CD14-positive monocyte (primary cell): Measurements from ENCODE around the gene STK33. TPM values are rescaled to one million over a fixed set of nuclear protein-coding genes. Genes with fewer than 3 reads are reported as not detected.

Experiments
- DNase-seq, 3 donors: peaks; one replicate each; pipeline ENCODE4 v3.0.0-alpha.2; 2011 to 2022
- H2AFZ ChIP-seq: 2 replicates; pipeline ENCODE4 v1.6.0; 2012; ENCODE audit warnings: mild to moderate bottlenecking, low read depth, low read length, inconsistent platforms; ENCODE audit not compliant: insufficient read depth, poor library complexity, severe bottlenecking
- H3K27ac ChIP-seq, 2 donors: 1 replicate in 1 of 2; 2 replicates in 1 of 2; pipeline ENCODE4 v1.5.1; 2012 to 2013; ENCODE audit warnings: low read length in 2 of 2, control low read depth in 1 of 2, inconsistent platforms in 1 of 2, low read depth in 1 of 2, mild to moderate bottlenecking in 1 of 2
- H3K27me3 ChIP-seq, 2 donors: one replicate each; pipeline versions ENCODE4 v1.6.0 to v1.6.1; 2011 to 2013; ENCODE audit warnings: low read length in 2 of 2; ENCODE audit not compliant: control insufficient read depth in 2 of 2, insufficient read depth in 2 of 2
- H3K36me3 ChIP-seq, 2 donors: replicated peaks in 1 of 2; 1 replicate in 1 of 2; 2 replicates in 1 of 2; pipeline versions ENCODE4 v1.5.1 to v1.6.1; 2012 to 2013; ENCODE audit warnings: low read length in 2 of 2, control low read depth in 1 of 2, inconsistent platforms in 1 of 2, mild to moderate bottlenecking in 1 of 2; ENCODE audit not compliant: insufficient read depth in 2 of 2, control insufficient read depth in 1 of 2
- H3K4me1 ChIP-seq, 2 donors: 1 replicate in 1 of 2; 2 replicates in 1 of 2; pipeline versions ENCODE4 v1.5.1 to v1.6.1; 2012 to 2013; ENCODE audit warnings: low read length in 2 of 2, control low read depth in 1 of 2, inconsistent platforms in 1 of 2, mild to moderate bottlenecking in 1 of 2, moderate library complexity in 1 of 2; ENCODE audit not compliant: insufficient read depth in 2 of 2, control insufficient read depth in 1 of 2
- H3K4me2 ChIP-seq: replicated peaks from 2 replicates; pipeline ENCODE3; 2012; ENCODE audit warnings: low read length, moderate library complexity, mild to moderate bottlenecking; ENCODE audit not compliant: poor library complexity, severe bottlenecking; ENCODE audit errors: extremely low read depth
- H3K4me3 ChIP-seq, 3 experiments: fragments of 200-600 bp in 1 of 3; sonication (generic) in 1 of 3; replicated peaks in 1 of 3; 1 replicate in 2 of 3; 2 replicates in 1 of 3; pipeline ENCODE4 v1.5.1; 2011 to 2013; ENCODE audit warnings: low read length in 3 of 3, mild to moderate bottlenecking in 3 of 3, control low read depth in 2 of 3, low read depth in 2 of 3, inconsistent platforms in 1 of 3, moderate library complexity in 1 of 3
- H3K79me2 ChIP-seq: 2 replicates; pipeline ENCODE4 v1.6.0; 2012; ENCODE audit warnings: mild to moderate bottlenecking, control low read depth, inconsistent platforms, low read length, moderate library complexity; ENCODE audit not compliant: insufficient read depth
- H3K9ac ChIP-seq: 2 replicates; pipeline ENCODE4 v1.6.0; 2017; ENCODE audit warnings: low read length, mild to moderate bottlenecking; ENCODE audit not compliant: insufficient read depth, poor library complexity, severe bottlenecking
- H3K9me3 ChIP-seq, 2 donors: replicated peaks in 1 of 2; 1 replicate in 1 of 2; 2 replicates in 1 of 2; pipeline versions ENCODE4 v1.5.1 to v1.6.1; 2012 to 2013; ENCODE audit warnings: low read length in 2 of 2, control low read depth in 1 of 2; ENCODE audit not compliant: control insufficient read depth in 1 of 2, insufficient read depth in 1 of 2
- H4K20me1 ChIP-seq: 2 replicates; pipeline ENCODE4 v1.6.0; 2012; ENCODE audit warnings: mild to moderate bottlenecking, low read length, control low read depth, moderate library complexity; ENCODE audit not compliant: insufficient read depth
- H3K27ac Mint-ChIP-seq, 7 donors: one replicate each; pipeline ENCODE4 v1.8.0; 2020; ENCODE audit warnings: mild to moderate bottlenecking in 7 of 7, mixed read lengths in 7 of 7, moderate library complexity in 6 of 7, inconsistent platforms in 2 of 7
- H3K27me3 Mint-ChIP-seq, 3 donors: one replicate each; pipeline ENCODE4 v1.8.0; 2021 to 2022; ENCODE audit warnings: low read depth in 3 of 3, mild to moderate bottlenecking in 3 of 3, mixed read lengths in 3 of 3, moderate library complexity in 3 of 3, inconsistent platforms in 1 of 3
- H3K36me3 Mint-ChIP-seq, 2 donors: one replicate each; pipeline ENCODE4 v1.8.0; 2020; ENCODE audit warnings: mixed read lengths in 2 of 2, inconsistent platforms in 1 of 2, mild to moderate bottlenecking in 1 of 2
- H3K4me1 Mint-ChIP-seq: one replicate; pipeline ENCODE4 v1.8.0; 2020; ENCODE audit warnings: mild to moderate bottlenecking, mixed read lengths
- H3K4me3 Mint-ChIP-seq, 2 donors: one replicate each; pipeline ENCODE4 v1.8.0; 2020; ENCODE audit warnings: mild to moderate bottlenecking in 2 of 2, mixed read lengths in 2 of 2, moderate library complexity in 1 of 2
- H3K9me3 Mint-ChIP-seq, 7 donors: one replicate each; pipeline ENCODE4 v1.8.0; 2020 to 2022; ENCODE audit warnings: mixed read lengths in 7 of 7, mild to moderate bottlenecking in 6 of 7, moderate library complexity in 6 of 7, inconsistent platforms in 2 of 7
- WGBS: methylation state at CpG from one replicate; pipeline ENCODE4 v1.1.5; 2013; ENCODE audit warnings: missing lambda C conversion rate; ENCODE audit not compliant: insufficient coverage; 5-methylcytosine and 5-hydroxymethylcytosine counted together
- intact Hi-C, 2 donors: fragments of 100-400 bp; cut with micrococcal nuclease; formaldehyde crosslinking; loops; one replicate each; pipeline versions ENCODE4 v1.15.0 to v1.15.1; 2023
- polyA plus RNA-seq, 3 donors: library from polyadenylated mRNA; depleted of rRNA in 1 of 3; unstranded in 2 of 3; stranded (reverse) in 1 of 3; fragments of 300-500 nt in 2 of 3; fragments of >200 nt in 1 of 3; fragmentation: Illumina TruSeq in 2 of 3; gene quantifications; 1 replicate in 2 of 3; 2 replicates in 1 of 3; pipeline ENCODE4 v1.2.3, GENCODE V29; 2012 to 2021
- TF ChIP-seq, protein P1 (sequence below): fragments of 200-600 bp; IDR thresholded peaks from one replicate; pipeline ENCODE4 v1.8.0; 2022; ENCODE audit warnings: antibody characterized with exemption, mild to moderate bottlenecking

STK33 gene
- polyA plus RNA-seq, 3 donors: not detected

DNA sequence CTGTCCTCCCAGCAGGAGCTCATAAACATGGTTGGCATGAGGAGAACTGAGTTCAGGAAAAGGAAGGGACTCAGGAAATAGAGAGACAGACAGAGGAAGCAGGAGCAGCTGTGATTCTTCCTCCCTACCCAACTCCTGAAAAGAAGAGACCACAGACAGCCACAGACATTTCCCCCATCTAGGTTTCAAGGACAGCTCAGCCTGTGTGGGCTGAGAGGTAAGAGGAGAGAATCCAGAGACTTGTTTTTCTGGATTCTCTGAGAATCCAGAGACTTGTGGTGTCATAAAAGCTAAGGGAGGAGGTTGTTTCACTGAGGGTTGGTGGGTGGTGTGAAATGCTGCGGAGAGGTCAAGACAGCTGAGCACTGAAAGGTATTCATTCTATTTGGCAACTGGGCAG is 19.0 kb upstream of the STK33 start:
- no peak overlapping the region for H3K27ac ChIP-seq
- Mint-ChIP-seq H3K4me3 (no peak overlapping the region), H3K36me3 (peaks cover 18 to 24% of the 10 kb centered on the region in 2 donors), H3K9me3 (no peaks in the 10 kb centered on the region), H3K27me3 (peaks cover 0 to 3% (median 1%) of the 10 kb centered on the region in 3 donors), H3K27ac (peak overlapping the region in 2 of 7 donors; percentile 31 to 34), H3K4me1 (peaks cover 5% of the 10 kb centered on the region)
- H3K4me2 ChIP-seq: no peak overlapping the region
- H4K20me1 ChIP-seq: no peaks in the 10 kb centered on the region
- H3K27me3 ChIP-seq: no peaks in the 10 kb centered on the region
- WGBS: 100% methylated on average over 1 of the region's 1 CpG
- H3K9me3 ChIP-seq: no peaks in the 10 kb centered on the region
- H3K4me3 ChIP-seq: no peak overlapping the region
- no peaks in the 10 kb centered on the region for H3K4me1 ChIP-seq
- peaks cover 22 to 26% of the 10 kb centered on the region in 2 donors for H3K36me3 ChIP-seq
- TF ChIP-seq, protein P1, sequence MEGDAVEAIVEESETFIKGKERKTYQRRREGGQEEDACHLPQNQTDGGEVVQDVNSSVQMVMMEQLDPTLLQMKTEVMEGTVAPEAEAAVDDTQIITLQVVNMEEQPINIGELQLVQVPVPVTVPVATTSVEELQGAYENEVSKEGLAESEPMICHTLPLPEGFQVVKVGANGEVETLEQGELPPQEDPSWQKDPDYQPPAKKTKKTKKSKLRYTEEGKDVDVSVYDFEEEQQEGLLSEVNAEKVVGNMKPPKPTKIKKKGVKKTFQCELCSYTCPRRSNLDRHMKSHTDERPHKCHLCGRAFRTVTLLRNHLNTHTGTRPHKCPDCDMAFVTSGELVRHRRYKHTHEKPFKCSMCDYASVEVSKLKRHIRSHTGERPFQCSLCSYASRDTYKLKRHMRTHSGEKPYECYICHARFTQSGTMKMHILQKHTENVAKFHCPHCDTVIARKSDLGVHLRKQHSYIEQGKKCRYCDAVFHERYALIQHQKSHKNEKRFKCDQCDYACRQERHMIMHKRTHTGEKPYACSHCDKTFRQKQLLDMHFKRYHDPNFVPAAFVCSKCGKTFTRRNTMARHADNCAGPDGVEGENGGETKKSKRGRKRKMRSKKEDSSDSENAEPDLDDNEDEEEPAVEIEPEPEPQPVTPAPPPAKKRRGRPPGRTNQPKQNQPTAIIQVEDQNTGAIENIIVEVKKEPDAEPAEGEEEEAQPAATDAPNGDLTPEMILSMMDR: no peak
- H3K9ac ChIP-seq: no peak overlapping the region
- no peak overlapping the region for H2AFZ ChIP-seq
- DNase-seq: no peak
- intact Hi-C loops: no loop called here
- no peaks in the 10 kb centered on the region for H3K79me2 ChIP-seq

DNA sequence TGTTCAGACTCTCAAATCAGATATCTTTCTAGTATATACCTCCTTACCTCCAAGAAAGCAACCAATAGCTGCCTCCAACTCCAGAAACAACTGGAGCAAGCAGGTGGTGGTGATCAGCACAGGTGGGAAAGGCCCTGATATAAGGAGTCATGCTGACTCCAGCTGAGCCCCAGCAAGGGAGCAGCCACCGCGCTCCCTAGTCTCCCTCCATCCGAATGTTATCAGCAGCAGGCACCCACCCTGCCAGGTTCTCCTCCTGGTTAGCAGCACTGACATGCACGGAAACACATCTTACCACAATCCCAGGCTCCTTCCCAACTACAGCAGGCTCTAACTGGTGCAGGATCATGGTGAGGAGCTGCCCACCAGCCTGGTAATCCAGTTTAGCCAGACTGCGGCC is 18.5 kb upstream of the STK33 start:
- peaks cover 15 to 18% of the 10 kb centered on the region in 2 donors for H3K36me3 Mint-ChIP-seq

More for the DNA sequence above, 18.5 kb upstream of the STK33 start:
- DNase-seq: no peak
- H3K9me3 Mint-ChIP-seq: no peaks in the 10 kb centered on the region
- Histone ChIP-seq H2AFZ (no peak overlapping the region), H3K9me3 (no peaks in the 10 kb centered on the region), H4K20me1 (no peaks in the 10 kb centered on the region), H3K36me3 (peaks cover 18 to 23% of the 10 kb centered on the region in 2 donors), H3K4me3 (no peak overlapping the region), H3K27me3 (no peaks in the 10 kb centered on the region), H3K27ac (no peak overlapping the region), H3K4me2 (no peak overlapping the region), H3K4me1 (no peaks in the 10 kb centered on the region), H3K79me2 (no peaks in the 10 kb centered on the region), H3K9ac (no peak overlapping the region)
- TF ChIP-seq, protein P1: no peak
- peaks cover 5% of the 10 kb centered on the region for H3K4me1 Mint-ChIP-seq
- no peak overlapping the region for H3K27ac Mint-ChIP-seq
- intact Hi-C loops: no loop called here
- peaks cover 0 to 3% (median 1%) of the 10 kb centered on the region in 3 donors for H3K27me3 Mint-ChIP-seq
- H3K4me3 Mint-ChIP-seq: no peak overlapping the region
- WGBS: 94% methylated on average over 4 of the region's 5 CpGs
